ENCODE measurements around the gene HMGN4. TPM values are rescaled to one million over a fixed set of nuclear protein-coding genes. Genes with fewer than 3 reads are reported as not detected.

Gene HMGN4
- total and polyA plus RNA-seq, 9 of the 15 experiments (the other 6 are each of a cell fraction or from before 2014, with no cell fraction given), result 35.4 to 134 (median 94.1) TPM

- no peak for TF ChIP-seq TGIF2 (CRISPR knock-in tag; IDR thresholded peaks at IDR 0.05)
- no peak for TF ChIP-seq MBD2 (IDR thresholded peaks at IDR 0.05; ENCODE audit: borderline replicate concordance, low read depth)
- TF ChIP-seq BRD9 (IDR thresholded peaks at IDR 0.05; ENCODE audit: low read depth, partially characterized antibody), result peak; percentile 96
- TF ChIP-seq IFI16 (CRISPR knock-in tag; IDR thresholded peaks at IDR 0.05), result no peak
- TF ChIP-seq NR0B1 (IDR thresholded peaks at IDR 0.05; ENCODE audit: partially characterized antibody), result no peak
- no peak for TF ChIP-seq PREB (CRISPR knock-in tag; IDR thresholded peaks at IDR 0.05)
- no peak for TF ChIP-seq ZNF699 (CRISPR knock-in tag; IDR thresholded peaks at IDR 0.05; ENCODE audit: insufficient replicate concordance)
- no peak for TF ChIP-seq ZNF174 (CRISPR knock-in tag; IDR thresholded peaks at IDR 0.05)
- no peak for TF ChIP-seq CAMTA2 (CRISPR knock-in tag; conservative IDR thresholded peaks at IDR 0.05)
- peak; percentile 30; the same call in 1 of the 2 replicates for TF ChIP-seq MYC (IDR thresholded peaks at IDR 0.05; ENCODE audit: low read depth, low read length)
- no peak for TF ChIP-seq MYC (CRISPR knock-in tag; IDR thresholded peaks at IDR 0.05; ENCODE audit: borderline replicate concordance, low read depth)
- peak; percentile 53 for TF ChIP-seq NEUROD1 (IDR thresholded peaks at IDR 0.05; ENCODE audit: borderline replicate concordance, low read depth, low read length, partially characterized antibody)
- TF ChIP-seq NELFE (IDR thresholded peaks at IDR 0.05; ENCODE audit: insufficient read depth, insufficient read length), result no peak
- peak; percentile 98 for TF ChIP-seq IRF9 (tag; IDR thresholded peaks at IDR 0.05)
- TF ChIP-seq EP400 (IDR thresholded peaks at IDR 0.05), result peak; percentile 45
- TF ChIP-seq ZBTB17 (CRISPR knock-in tag; IDR thresholded peaks at IDR 0.05), result no peak
- peak; percentile 43 for TF ChIP-seq E2F8 (IDR thresholded peaks at IDR 0.05; ENCODE audit: low read depth, partially characterized antibody)
- TF ChIP-seq BRD4 (IDR thresholded peaks at IDR 0.05), result peak; percentile 98
- TF ChIP-seq ZNF175 (CRISPR knock-in tag; IDR thresholded peaks at IDR 0.05; ENCODE audit: low read depth), result no peak
- no peak for TF ChIP-seq JUNB (CRISPR knock-in tag; conservative IDR thresholded peaks at IDR 0.05)
- no peak for TF ChIP-seq HNRNPH1 (optimal IDR thresholded peaks at IDR 0.05; ENCODE audit: low read depth, low read length)
Observed at GRCh38 chr6:26568601-26569432, 30.7 kb downstream of the HMGN4 start (continued).

All from K562 (cell line).